Activated effector memory CD4-positive, alpha-beta T cell treated with anti-CD3 and anti-CD28 coated beads, Interleukin-2, amount 50 U/mL, for 16 hours (primary cell): ENCODE measurements around the gene NFIX.
A peak's percentile ranks its signal among the peaks of the same experiment; 100 is the strongest.

Experiments used
- DNase-seq: peaks from one replicate; pipeline ENCODE4 v3.0.0-alpha.2; 2020

The NFIX gene

DNA sequence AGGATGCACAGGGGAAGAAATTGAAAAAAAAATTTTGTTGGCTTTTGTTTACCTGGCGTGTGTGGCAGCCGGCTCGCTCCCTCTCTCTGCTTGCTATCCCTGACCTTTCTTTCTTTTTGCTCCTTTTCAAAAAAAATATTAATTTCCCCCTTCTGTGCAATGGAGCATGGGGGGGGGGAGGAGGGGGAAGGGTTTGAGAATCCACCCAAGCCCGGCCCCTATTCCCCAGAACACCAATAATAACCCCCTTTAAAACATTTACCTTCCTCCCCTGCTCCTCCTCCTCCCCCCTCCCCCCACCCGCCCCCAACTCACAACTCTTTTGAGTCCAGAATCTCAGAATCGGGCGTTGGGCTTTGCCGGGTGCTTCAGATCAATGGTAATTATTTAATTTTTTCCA is 28.4 kb downstream of the NFIX start:
- DNase-seq: no peak

DNA sequence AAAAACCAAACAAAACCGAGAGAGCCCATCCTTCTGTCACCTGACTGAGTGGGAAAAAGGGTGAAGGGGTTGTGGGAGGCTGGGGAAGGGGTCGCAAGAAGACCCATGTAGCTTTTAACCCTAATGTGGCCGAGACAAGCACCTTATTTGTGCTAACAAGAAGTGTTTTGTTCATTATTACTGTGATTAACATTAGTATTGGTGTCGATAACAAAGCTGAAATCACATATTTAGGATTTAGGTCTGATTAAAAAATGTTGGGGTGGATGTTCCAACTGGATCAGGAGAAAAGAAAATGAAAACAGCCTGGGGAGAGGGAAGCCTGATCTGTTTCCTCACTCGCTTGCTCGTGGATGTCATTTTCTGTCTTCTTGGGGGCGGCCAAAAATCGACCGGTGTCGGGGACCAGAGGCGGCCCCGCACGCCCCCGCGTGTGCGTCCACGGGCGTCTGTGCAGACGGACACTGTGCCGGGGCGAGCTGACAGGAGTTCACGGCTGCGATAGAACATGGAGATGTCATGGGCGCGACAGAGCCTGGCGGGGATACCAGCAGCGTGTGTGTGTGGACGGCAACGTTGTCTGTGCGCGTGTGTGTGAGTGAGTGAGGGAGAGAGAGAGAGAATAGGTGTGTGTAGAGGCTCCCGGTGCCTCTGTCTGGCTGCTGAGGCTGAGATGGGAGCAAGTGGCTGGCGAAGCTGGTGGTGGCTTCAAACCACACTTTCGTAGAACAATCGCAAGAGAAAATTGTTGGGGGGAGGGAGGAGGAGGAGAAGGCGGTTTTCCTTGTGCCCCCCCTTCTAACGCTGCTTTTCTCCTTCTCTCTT is 29.1 kb downstream of the NFIX start:
- DNase-seq: no peak

DNA sequence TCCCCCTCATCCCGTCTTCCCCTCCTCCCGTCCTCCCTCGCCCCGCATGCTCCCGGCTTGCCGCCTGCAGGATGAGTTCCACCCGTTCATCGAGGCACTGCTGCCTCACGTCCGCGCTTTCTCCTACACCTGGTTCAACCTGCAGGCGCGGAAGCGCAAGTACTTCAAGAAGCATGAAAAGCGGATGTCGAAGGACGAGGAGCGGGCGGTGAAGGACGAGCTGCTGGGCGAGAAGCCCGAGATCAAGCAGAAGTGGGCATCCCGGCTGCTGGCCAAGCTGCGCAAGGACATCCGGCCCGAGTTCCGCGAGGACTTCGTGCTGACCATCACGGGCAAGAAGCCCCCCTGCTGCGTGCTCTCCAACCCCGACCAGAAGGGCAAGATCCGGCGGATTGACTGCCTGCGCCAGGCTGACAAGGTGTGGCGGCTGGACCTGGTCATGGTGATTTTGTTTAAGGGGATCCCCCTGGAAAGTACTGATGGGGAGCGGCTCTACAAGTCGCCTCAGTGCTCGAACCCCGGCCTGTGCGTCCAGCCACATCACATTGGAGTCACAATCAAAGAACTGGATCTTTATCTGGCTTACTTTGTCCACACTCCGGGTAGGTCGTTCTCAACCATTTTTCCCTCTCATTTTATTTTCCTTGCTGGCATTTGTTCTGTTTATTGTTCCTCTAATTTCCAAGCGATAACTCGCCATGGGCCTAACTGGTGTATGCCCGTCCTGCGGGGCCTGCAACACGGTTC is 29.8 kb downstream of the NFIX start:
- no peak for DNase-seq

DNA sequence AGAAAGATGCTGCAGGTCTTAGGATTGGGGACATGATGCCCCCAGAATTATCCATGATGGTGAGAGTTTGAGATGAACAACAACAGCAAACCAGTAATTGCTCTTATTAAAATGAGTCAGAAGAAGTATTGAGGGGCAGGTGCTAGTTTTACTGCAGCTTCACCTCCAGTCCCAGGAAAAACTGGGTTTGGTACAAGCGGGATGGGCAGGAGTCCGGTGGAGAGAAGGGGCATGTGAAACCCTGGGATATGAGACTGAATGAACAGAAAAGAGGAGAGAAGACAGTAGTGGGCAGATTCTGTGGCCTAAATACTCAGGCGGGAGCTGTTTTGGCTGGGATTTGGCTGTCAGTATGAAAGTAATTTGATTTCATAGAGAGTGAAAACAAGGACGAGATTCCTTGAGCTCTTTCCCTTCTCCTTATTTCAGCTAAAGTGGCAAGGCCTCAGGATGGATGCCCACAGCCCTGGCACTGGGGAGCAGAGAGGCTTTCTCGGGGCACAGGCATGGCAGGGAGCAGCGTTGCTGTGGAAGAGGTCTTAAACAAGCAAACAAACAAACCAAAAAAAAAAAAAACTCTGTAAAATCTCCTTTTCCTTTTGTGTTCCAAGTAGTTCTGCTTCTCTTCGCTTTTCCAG is 30.7 kb downstream of the NFIX start:
- no peak for DNase-seq

DNA sequence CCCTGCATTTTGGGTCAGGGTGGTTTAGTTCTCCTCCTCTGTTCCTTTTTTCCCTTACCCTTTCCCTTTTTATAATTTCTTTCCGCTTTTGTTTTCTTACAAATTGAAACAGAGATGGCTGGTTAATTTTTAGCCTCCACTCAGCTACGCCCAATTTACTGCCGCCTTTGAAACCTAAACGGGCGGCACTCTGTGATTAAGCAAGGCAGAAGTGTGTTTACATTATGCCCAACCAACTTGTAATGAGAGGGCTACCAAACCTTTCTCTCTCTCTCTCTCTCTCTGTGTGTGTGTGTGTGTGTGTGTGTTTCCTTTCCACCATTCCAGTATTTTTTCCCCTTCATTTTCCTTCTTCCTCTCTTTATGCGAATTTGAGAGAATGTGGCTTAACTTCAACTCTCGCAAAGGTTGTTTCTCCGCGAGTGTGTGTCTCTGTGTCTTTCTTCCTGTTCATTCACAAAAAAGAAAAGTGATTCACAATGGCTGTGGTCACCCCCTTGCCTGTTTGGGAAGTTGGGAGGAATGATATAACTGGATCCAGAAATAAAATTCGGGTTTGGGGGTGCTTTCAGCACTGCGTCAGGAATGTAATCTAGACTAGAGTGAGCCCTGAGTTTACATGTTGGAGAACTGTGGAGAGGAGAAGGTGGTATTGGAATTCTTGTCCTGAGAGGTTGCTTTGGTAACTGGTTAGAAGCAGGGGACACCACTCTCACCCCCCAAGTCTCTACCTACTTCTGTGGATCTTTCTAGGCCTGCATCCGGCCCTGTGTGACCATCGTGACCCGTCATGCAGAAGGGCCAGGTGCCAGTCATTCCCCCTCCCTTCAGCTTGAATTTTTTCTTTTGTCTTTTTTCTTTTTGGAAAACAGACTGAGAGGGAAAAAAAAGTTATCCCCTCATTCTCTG is 31.4 kb downstream of the NFIX start:
- DNase-seq: no peak

DNA sequence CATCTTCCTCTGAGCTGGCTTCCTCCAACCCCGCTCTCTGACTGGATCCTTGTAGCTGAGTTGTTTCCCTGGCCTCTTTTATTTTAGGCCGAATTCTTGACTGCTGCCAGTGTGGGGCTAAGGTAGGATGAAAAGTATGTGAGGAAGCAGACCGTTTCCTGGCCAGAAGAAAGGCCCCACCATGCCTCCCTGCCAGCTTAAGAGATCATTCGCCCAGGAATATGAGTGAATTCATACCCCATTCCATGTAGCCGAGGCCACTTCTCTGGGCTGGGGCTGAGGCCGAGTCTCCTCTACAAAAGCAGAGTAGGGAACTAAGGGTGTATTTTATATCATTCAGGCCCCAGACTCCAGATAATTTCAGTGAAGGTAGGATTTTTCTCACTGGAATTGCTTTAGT is 32.3 kb downstream of the NFIX start:
- no peak for DNase-seq

DNA sequence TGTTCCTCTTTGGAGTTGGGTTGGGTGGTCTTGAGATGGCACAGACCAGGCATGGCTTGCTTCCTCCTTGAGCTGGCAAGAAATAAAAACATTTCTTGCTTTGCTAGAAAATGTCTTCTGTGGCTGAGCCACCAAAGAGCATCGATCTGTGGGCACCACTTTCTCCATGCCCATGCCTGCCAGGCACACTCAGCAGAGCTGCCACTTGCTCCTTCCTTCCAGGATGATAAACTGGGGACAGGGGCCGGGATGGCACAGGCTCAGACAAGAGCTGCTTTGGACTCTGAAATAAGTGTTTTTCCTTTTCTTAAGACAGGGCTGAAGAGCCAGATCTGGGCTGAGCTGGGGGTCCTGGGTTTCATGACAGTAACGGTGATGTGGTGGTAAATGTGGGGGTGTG is 32.8 kb downstream of the NFIX start:
- DNase-seq: no peak

DNA sequence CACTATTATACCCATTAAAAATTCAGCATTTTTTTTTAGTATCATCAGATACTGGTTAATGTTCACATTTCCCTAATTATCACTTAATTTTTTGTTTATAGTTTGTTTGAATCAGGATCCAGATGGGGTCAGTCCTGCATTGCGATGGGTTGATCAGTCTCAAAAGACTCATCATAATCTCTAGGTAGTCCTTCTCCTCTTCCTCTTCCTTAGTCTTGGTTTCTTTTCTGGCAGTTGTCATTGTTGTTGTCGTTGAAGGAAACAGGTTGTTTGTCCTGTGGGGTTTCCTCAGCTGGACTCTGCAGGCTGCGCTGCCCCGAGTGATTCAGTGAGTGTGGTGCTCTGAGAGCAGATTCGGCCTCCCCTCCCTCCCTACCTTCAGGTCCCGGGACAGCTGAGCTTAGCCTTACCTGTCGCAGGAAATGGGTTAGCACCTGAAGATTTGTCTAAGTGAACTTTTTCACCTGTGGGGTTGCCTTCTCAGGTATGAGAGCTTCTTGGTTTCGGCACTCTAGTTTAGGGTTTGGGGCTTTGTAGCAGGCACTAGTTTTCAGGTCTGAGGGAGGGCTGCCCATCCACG is 34.1 kb downstream of the NFIX start:
- no peak for DNase-seq

DNA sequence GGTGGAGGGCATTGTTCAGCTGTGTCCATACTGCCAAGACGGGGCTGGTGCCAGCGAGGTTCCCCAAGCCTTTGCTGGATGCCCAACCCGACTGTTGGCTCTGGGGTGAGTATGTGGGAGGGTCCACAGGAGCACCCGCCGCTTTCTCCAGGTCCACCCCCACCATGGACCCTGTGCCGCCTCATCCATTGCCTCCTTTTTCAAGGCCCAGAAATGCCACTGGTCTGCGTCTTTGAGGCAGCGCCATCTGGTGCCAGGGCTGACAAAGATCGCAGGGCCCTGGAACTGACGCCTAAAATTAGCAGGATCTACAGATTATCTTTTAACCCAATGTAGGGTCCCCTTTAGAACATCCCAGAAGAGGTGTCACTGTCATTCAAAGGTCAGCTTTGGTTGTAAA is 34.6 kb downstream of the NFIX start:
- DNase-seq: no peak

DNA sequence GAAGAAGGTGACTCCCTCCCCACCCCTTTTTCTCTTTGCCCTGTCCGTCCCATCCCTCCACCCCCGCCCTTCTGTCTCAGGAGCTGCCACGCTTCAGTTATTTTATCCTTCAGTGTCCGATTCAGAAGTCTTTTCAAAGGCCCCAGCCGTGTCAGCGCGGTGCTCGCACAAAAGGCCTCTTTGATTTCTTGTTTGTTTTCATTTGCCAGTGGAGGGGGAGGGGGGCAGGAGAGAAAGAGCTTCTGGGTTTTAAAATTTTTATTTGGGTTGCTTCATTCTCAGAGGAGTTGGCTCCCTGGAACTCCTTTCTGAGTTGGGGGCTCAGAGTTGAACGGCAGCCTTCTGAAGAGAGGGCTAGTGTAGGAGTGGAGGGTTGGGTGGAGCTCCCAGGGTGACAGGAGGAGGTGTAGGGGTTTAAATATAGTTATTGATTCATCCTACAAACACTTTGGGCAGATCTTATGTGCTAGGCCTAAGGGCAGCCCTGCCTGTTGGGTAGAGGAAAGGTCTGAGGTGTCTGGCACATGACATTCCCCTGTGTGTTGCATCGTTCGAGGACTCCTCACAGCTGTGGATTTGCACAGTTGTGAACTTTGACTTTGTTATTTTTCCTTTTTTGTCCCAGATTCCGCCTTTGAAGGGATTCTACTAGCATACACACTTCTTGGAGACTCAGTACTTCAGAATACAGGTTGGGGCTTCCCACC is 36.8 kb downstream of the NFIX start:
- no peak for DNase-seq

DNA sequence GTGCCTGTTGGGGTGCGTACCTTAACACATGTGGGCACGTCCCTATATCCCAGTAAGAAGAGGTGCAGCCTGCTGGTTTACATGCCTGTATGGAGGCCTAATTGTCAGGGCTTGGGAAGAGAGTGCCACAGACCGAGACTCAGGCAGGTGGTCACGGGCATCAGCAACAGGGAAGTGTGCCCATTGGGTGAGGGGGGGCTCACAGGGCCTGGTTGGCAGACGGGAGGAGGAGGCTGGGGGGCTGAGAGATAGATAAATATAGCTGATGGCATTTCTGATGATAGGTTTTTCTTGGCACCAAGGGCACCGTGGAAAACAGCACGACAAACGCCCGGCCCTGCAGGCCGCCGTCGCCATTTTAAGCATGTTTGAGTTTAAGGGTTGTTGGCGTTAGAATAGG is 37.6 kb downstream of the NFIX start:
- DNase-seq: no peak

DNA sequence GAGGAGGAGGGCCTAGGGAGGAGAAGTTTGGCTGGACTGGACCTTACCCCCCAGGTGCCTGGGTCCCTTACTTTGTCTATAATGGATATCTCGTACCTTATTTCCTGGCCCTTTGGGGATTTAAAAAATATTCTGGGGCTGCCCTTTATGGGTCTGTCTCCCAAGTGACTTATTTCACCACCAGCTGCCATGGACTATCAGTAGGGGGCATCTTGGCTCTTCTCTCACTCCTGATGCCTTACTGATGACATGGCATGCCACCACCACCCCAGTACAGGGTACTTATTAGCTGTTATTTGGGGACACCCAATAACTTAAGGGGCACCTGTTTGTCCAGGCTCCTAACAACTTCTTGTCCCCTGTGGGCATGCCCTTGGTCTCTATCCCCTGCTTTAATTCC is 38.0 kb downstream of the NFIX start:
- DNase-seq: no peak

DNA sequence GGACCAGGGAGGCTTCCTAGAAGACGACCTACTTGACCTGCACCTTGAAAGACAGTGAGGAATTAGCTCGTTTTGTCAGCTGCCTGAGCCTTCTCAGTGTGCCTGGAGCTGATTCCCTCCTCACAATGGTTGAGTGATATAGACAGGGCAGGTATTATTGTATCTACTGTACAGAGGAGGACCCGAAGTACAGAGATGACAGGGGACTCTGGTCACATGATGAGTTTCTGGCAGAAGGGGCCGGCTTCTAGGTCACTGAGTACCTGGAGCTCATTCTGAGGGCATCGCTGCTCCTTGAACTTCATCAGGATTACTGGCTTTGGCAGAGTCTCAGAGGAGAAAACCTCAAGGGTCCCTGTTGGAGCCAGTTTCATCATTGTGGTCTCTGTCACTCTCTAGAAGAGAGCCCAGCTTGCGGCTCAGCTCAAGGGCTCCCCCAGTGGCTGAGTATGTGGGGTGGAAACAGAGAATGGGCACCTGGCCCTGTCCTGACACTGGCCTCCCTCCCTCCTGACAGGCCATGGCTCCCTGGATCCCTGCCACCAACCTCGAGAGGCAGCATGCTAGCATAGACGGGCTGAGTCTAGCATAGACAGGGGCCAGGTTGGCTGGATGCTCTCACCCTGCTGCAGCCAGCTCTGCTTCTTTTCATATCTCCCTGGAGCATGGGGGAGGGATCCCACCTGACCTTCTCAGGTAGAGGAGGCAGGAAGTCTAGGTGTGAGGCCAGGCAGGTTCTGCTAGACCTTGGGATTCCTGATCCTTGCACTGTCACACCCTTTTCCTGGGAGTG is 38.7 kb downstream of the NFIX start:
- peak; percentile 74 for DNase-seq

DNA sequence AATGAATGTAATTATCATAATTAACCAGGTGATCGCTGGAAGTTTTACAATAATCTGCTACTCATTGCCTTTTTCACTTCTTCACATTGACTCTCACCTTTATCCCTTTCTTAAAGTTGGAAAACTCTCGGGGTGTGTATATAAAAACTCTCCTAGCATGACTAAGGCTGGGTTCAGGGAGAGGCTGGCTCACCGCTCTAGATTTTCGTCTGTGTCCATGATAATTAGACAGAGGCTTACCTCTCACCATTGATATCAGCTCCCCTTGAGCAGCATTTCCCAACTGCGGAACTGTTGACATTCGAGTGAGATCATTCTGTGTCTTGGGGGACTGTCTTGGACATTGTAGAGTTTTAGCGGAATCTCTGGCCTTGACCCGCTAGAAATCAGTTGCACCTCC is 39.4 kb downstream of the NFIX start:
- DNase-seq: no peak

DNA sequence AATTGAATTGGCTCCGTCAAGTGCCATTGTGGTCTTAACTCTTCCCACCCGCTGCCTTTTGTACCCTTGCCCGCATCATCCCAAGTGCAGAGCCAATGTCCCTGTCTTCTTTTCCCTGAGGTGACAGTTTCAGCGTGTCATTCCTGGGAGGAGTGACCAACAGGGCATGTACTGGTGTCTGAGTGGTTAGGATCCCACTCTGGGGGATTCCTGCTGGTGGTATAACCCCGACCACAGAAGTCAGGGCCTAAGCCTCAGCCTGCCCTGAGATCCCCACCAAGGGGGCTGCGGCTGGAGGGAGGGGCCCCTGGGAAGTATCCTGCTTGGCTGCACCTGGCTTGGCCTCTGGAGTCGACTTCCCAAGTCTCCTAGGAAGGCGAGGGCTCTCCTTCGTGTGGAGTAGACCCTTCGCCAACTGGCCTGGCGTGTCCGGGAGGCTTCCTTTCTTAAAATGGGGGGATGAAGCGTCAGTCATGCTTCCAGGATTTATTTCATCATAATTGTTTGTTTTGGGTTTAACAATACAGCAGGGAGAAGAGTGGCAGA is 40.6 kb downstream of the NFIX start:
- no peak for DNase-seq

DNA sequence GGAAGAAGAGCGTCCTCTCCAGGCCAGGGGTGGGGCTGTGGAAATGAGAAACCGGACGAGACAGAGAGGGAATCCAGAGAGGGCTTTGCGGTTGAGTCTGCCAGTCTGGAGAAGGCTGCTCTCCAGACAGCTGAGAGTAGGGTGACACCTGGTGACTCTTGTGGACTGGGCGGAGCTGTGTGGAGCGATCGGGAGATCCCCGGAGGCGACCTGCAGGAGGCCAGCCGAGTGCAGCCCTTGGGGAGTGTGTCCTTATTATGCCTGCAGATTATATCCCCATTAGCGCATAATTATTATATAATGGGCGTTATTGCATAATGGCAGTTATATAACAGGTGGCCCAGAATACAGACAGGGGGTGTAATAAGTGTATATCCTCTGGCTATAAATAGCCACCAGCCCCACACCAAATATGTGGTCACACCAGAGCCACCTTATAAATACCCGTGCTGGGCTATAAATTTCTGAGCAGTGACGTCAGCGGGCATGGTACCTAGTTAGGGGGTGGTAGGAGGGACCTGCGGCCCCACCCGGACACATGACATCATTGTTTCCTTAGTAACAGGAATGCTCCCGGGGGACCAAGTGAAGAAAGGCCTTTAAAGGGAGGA is 41.2 kb downstream of the NFIX start:
- no peak for DNase-seq

DNA sequence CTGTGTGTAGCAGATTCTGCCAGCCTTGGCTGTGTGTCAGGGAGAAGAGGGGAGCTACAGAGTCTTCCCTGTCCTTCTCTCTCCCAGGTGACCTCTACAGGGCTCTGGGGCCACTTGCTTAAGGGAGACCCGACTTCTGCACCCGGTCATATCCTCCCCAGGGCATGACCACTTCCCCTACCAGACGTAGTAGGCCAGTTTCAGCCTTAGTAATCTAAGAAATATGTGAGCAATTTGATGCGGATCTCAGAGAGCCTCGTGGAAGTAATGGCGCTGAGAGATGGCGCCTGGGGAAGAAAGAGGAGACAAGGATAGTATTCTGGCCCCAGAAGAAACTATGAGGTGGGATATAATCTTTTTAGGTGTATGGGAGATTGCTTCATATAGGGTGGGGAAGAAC is 41.9 kb downstream of the NFIX start:
- DNase-seq: no peak

DNA sequence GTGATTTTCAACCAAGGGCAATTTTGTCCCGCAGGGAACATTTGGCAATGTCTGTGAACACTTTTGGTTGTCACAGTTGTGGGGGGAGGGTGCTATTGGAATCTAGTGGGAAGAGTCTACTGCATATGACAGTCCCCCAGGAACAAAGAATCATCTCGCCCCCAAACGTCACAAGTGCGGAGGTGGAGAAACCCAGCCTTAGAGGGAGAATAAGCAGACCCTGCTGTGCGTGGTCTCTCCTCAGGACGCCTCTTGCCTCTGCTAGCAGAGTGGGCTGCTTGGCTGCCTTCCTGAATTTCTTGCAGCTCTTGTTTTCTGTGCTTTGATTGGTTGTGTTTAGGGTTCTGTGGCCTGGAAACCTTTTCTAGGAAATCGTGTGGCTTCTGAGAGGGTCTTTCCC is 42.5 kb downstream of the NFIX start:
- no peak for DNase-seq

DNA sequence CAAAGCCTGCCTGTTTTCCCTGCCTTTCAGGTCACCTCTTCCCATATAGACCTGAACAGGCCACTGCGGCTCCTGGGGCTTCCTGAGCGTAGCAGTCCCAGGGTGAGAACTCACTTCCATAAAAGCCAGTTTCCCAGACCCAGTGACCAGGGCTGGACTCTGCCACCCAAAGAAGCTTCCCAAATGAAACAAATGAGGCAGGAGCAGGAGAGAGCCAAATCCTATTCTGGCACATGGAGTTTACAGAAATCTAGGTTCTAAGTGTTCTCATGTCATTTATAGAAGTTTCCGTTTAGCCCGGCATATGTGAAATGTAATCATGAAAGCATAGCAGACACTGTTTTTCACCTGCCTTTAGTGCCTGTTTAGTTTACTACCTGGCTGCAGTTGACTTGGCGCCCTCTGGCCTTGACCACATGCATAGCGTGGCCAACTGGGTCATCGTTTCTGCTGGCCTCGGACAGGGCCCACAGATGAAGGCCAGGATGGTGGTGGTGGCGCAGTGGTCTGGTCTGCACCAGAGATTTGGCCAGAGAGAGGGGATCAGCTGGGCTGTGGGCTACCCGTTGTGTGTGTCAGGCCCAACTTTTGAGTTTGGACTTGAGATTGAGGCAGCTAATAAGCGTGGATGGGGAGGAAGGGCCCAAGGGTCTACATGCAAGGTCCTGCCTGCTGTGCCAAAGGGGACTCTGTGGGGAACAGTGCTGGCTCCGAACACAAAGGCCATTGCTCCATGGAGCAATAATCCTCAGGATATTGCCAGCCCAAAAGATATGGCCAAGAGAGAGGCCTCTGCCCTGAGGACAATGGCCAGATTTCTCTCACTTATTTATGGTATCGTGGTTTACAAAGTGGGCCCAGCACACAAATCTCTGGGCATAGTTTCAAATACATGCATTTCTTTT is 43.3 kb downstream of the NFIX start:
- DNase-seq: no peak
